A673 (cell line): ENCODE results near the gene PARP6. TPM values are rescaled to one million over a fixed set of nuclear protein-coding genes. Genes with fewer than 3 reads are reported as not detected.

Source experiments
- BruUV-seq: library from RNA; stranded (reverse); fragments of 400-500 nt; replicated peaks from 2 replicates; lab custom pipeline; 2021; lab: Mats Ljungman, UMichigan
- CTCF ChIA-PET: fragments of 300-600 bp; sonication (Branson Sonifier 250); formaldehyde crosslinking; loops from one replicate; lab custom pipeline; 2022; ENCODE audit warnings: antibody characterized with exemption; lab: Charles Lee
- POLR2A ChIA-PET: fragments of 300-600 bp; sonication (Branson Sonifier 250); formaldehyde crosslinking; loops from one replicate; lab custom pipeline; 2022; ENCODE audit warnings: antibody characterized with exemption; ENCODE audit not compliant: low non-redundant PET; lab: Charles Lee
- DNase-seq: peaks from one replicate; pipeline ENCODE4 v3.0.0-alpha.2; 2015; ENCODE audit warnings: low spot score
- H3K27ac ChIP-seq: fragments of 200-600 bp; sonication (generic); 2 replicates; pipeline ENCODE4 v1.5.1; 2016; ENCODE audit warnings: mixed run types, low read depth, mild to moderate bottlenecking, mixed read lengths, antibody characterized with exemption, low read length; ENCODE audit not compliant: poor library complexity, severe bottlenecking
- H3K27me3 ChIP-seq: fragments of 200-600 bp; sonication (generic); replicated peaks from 2 replicates; pipeline ENCODE4 v1.6.1; 2017; ENCODE audit warnings: mixed run types, low read depth, mild to moderate bottlenecking, mixed read lengths, antibody characterized with exemption, low read length; ENCODE audit not compliant: insufficient read depth, poor library complexity
- H3K36me3 ChIP-seq: fragments of 200-600 bp; sonication (generic); 2 replicates; pipeline ENCODE4 v1.6.1; 2016; ENCODE audit warnings: mixed run types, mild to moderate bottlenecking, mixed read lengths, antibody characterized with exemption, low read length; ENCODE audit not compliant: insufficient read depth, poor library complexity, severe bottlenecking
- H3K4me1 ChIP-seq: fragments of 200-600 bp; sonication (generic); 2 replicates; pipeline ENCODE4 v1.6.1; 2017; ENCODE audit warnings: mixed run types, mild to moderate bottlenecking, mixed read lengths, antibody characterized with exemption, low read length; ENCODE audit not compliant: insufficient read depth, poor library complexity, severe bottlenecking
- H3K4me3 ChIP-seq: fragments of 200-600 bp; sonication (generic); 2 replicates; pipeline ENCODE4 v1.5.1; 2016; ENCODE audit warnings: low read depth, mixed run types, mild to moderate bottlenecking, mixed read lengths, low read length; ENCODE audit not compliant: poor library complexity, severe bottlenecking
- H3K9me3 ChIP-seq: fragments of 200-600 bp; sonication (generic); 2 replicates; pipeline ENCODE4 v1.6.1; 2016; ENCODE audit warnings: mixed run types, low read depth, mild to moderate bottlenecking, mixed read lengths, antibody characterized with exemption, low read length; ENCODE audit not compliant: poor library complexity, severe bottlenecking
- EZH2 ChIP-seq: fragments of 200-600 bp; sonication (generic); IDR thresholded peaks from 2 replicates; pipeline ENCODE4 v1.6.1; 2017; ENCODE audit warnings: borderline replicate concordance, low read depth, mild to moderate bottlenecking, mixed read lengths, antibody characterized with exemption, low read length; ENCODE audit not compliant: poor library complexity, severe bottlenecking
- intact Hi-C: fragments of 100-400 bp; cut with micrococcal nuclease; formaldehyde crosslinking; loops from one replicate; pipeline ENCODE4 v1.10.0; 2022; ENCODE audit not compliant: unreplicated experiment
- total RNA-seq: library from RNA; stranded (reverse); gene quantifications from 2 replicates; pipeline ENCODE4 v1.2.3, GENCODE V29; 2021
- TF ChIP-seq, protein P1 (sequence below): fragments of 300-800, 200-600 bp; sonication (generic); conservative IDR thresholded peaks from 2 replicates; pipeline ENCODE4 v1.5.1; 2017; ENCODE audit warnings: low read depth, mild to moderate bottlenecking, antibody characterized with exemption, low read length, moderate library complexity, mixed read lengths

Gene PARP6
- total RNA-seq, 1 experiment from 2014 or later: 71.4 TPM

DNA sequence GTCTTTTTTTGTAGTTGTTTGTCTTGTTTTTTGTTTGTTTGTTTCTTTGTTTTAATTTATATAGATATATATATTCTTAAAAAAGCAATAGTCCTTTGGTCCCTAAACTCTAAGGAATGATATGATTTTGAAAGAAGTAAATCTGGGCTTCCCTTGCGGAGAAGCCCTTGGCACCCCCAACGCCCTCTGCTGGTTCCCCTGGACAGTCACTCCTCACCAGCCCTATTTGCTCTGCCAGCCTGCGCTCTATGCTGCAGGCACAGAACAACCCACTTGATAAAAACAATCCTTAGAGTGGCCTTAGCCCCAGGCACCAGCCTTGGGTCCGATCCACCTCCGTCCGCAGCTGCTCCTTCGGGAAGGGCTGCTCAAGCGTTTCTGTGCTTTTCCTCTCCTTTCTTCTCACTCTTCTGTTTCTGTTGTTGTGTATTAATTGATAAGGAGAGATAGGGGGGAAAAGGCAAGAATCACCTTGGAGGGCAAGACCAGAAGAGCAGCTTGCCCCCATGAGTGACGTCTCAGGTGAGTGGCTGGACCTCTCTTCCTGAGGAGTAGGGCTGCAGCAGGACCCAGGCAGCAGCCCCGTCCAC is 13.7 kb upstream of the PARP6 start:
- CTCF ChIA-PET: no interaction called here
- POLR2A ChIA-PET: no interaction called here
- no peak overlapping the region for H3K27ac ChIP-seq
- no peaks in the 10 kb centered on the region for H3K9me3 ChIP-seq
- H3K4me1 ChIP-seq: no peaks in the 10 kb centered on the region
- intact Hi-C loops: loop anchor here (5.0 kb wide), 1 partner anchor 89 kb away; the partner anchor contains the start of gene GRAMD2A
- H3K36me3 ChIP-seq: no peaks in the 10 kb centered on the region
- TF ChIP-seq, protein P1, sequence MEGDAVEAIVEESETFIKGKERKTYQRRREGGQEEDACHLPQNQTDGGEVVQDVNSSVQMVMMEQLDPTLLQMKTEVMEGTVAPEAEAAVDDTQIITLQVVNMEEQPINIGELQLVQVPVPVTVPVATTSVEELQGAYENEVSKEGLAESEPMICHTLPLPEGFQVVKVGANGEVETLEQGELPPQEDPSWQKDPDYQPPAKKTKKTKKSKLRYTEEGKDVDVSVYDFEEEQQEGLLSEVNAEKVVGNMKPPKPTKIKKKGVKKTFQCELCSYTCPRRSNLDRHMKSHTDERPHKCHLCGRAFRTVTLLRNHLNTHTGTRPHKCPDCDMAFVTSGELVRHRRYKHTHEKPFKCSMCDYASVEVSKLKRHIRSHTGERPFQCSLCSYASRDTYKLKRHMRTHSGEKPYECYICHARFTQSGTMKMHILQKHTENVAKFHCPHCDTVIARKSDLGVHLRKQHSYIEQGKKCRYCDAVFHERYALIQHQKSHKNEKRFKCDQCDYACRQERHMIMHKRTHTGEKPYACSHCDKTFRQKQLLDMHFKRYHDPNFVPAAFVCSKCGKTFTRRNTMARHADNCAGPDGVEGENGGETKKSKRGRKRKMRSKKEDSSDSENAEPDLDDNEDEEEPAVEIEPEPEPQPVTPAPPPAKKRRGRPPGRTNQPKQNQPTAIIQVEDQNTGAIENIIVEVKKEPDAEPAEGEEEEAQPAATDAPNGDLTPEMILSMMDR: peak; percentile 62
- TF ChIP-seq EZH2: no peak
- no peaks in the 10 kb centered on the region for H3K27me3 ChIP-seq
- no peak overlapping the region for H3K4me3 ChIP-seq
- BruUV-seq: no TSS peak
- DNase-seq: peak; percentile 52

DNA sequence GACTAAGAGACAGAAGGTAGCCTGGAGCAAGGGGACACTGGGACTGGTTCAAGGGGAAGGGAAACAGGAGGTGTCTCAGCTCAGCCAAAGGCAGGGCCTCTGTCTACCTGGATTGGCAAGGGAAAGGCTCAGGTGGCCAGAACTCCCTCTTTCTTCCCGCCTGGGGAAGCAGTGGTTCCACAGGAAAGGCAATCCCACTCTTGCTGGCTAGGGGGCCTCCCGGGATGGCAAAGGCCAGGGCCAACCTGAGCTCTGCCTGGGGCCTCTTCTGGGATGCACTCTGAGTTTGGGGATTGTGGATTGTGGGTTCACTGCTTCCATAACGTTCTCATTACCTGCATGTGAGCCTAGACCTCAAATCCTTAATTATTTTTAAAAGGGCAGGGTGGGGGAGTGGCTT is 13.0 kb upstream of the PARP6 start:
- Histone ChIP-seq H3K4me1 (no peaks in the 10 kb centered on the region), H3K27me3 (no peaks in the 10 kb centered on the region), H3K36me3 (no peaks in the 10 kb centered on the region), H3K9me3 (no peaks in the 10 kb centered on the region), H3K27ac (no peak overlapping the region), H3K4me3 (no peak overlapping the region)
- BruUV-seq: no TSS peak
- TF ChIP-seq, protein P1: no peak
- TF ChIP-seq EZH2: no peak
- intact Hi-C loops: loop anchor here (5.0 kb wide), 1 partner anchor 88 kb away; the partner anchor contains the start of gene GRAMD2A
- ChIA-PET CTCF (no interaction called here), POLR2A (no interaction called here)
- no peak for DNase-seq

DNA sequence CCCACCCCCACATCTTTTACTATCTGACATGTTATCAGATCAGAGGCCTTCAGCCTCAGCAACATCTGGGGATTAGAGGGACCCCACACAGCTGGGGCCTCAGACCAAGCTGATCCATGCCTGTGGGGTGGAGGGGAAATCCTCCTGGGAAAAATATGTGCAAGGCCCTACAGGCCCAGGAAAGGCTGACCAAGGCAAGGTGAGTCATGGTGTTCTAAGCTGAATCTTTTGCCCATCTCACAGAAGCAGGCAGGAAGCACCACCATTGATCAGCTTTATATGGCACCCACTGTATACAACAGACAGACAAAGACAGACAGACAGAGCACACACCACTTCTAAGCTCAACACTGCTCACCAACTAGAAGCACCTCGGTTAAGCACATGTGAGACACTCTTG is 12.4 kb upstream of the PARP6 start:
- intact Hi-C loops: loop anchor here (5.0 kb wide), 1 partner anchor 87 kb away; the partner anchor contains the start of gene GRAMD2A
- Histone ChIP-seq H3K36me3 (no peaks in the 10 kb centered on the region), H3K27me3 (no peaks in the 10 kb centered on the region), H3K4me1 (no peaks in the 10 kb centered on the region), H3K27ac (no peak overlapping the region), H3K4me3 (no peak overlapping the region), H3K9me3 (no peaks in the 10 kb centered on the region)
- TF ChIP-seq, protein P1: no peak
- no peak for TF ChIP-seq EZH2
- no peak for DNase-seq
- ChIA-PET CTCF (no interaction called here), POLR2A (no interaction called here)
- BruUV-seq: no TSS peak
